HG03575 (cell line): ENCODE data around the gene ERCC8.
"Not testable (repeated sequence)": the region's sequence is repeated elsewhere in the genome, so short reads cannot be mapped to it uniquely, and the experiment has no call there.

Experiments used
- ATAC-seq: cut with Tn5 transposase; IDR thresholded peaks from one replicate; pipeline ENCODE4 v1.9.1; 2021; ENCODE audit not compliant: unreplicated experiment, insufficient number of reproducible peaks, low FRiP score; ENCODE audit errors: extremely low read depth

Gene ERCC8, protein sequence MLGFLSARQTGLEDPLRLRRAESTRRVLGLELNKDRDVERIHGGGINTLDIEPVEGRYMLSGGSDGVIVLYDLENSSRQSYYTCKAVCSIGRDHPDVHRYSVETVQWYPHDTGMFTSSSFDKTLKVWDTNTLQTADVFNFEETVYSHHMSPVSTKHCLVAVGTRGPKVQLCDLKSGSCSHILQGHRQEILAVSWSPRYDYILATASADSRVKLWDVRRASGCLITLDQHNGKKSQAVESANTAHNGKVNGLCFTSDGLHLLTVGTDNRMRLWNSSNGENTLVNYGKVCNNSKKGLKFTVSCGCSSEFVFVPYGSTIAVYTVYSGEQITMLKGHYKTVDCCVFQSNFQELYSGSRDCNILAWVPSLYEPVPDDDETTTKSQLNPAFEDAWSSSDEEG

DNA sequence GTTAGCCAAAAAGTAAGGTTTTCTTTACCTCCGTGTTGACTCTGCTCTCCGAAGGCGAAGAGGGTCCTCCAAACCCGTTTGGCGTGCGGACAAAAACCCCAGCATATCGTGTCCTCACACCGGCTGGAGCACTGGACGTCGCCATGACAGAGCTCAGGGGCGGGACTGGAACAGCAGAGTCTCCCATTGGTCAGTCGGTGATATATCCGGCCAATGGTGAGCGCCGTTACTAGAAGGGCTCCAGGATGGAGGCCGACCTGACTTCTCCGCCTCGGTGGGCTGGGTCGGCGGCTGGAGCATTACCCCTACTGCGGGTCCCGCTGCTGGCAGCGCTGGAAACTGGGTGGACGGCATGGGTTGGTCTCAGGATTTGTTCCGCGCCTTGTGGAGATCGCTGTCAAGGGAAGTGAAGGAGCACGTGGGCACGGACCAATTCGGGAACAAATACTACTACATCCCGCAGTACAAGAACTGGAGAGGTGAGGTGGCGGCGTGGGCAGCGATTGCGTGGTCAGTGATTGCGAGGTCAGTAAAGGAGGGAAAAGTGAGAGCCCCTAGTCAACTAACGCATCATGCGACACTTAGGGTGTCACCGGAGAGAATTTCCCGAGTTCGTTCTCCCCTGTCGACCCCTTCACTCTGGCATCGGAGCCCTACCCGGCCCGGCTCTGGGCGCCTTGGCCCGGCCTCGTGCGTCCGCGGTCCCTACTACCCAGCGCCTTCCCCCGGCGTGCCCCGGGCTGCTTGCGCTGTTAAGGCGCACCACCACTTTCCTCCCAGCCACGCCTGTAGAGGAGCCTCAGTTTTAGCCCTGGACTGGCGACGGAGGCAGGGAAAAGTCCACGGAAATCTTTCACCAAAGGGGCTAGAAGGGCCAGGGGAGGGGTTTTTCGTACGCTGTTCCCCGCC lies at the start of gene ERCC8, which contains the start of gene NDUFAF2:
Gene ERCC8 (minus strand): TSS at position 167 of the 909 bp plus-strand sequence. CDS start 62 bp downstream, at position 105.
Gene NDUFAF2 (plus strand): TSS at position 302 of the 909 bp plus-strand sequence. CDS start 51 bp downstream, at position 353.
- ATAC-seq = peak; percentile 98

DNA sequence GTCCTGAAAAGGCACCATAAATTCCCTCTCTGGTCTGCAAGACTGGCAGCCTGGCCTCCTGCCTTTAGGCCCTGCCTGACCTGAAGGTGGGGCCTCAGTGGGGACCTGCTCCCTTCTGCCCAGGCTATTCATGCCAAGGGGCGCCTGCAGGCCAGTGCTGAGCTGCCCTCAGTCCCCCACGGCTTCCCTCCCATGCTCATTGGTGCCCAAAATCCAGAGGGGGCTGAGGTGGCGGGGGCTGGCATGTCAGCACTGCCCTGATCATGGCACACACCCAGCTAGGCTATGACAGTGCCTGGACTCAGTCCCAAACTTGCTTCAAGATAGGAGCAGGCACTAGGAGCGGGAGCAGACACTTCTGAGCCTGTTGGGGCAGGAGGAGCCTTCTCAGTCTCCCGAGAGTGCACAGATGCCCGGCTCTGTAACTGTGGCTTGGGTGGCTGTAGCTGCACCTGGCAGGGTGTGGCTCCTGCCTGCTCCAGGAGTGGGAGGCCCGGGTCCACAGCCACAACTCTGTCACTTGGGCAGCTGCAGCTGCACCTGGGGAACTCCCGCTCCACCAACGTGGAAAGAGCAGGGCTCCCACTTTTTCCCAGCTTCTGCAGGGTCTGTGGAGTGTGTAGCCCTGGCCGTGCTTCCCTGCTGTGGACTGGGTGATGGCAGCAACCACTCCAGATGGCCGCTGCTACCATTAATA lies 49.2 kb upstream of the ERCC8 start:
- ATAC-seq = no peak

DNA sequence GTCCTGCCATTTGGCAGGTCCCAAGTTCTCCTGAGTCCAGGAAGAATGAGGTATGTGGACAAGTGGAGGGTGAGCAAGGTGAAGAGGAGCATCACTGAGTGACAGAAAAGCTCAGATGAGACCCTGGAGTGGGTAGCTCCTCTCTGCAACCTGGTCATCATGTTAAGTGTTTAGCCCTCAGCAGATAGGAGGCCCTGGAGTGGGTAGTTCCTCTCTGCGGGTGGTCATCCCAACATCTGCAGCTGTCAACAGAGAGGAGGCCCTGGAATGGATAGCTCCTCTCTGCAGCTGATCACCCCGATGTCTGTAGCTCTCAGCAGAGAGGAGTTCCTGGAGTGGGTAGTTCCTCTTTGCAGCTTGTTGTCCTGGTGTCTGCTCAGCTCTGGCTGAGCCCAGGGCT lies 48.6 kb upstream of the ERCC8 start:
- ATAC-seq = no peak

DNA sequence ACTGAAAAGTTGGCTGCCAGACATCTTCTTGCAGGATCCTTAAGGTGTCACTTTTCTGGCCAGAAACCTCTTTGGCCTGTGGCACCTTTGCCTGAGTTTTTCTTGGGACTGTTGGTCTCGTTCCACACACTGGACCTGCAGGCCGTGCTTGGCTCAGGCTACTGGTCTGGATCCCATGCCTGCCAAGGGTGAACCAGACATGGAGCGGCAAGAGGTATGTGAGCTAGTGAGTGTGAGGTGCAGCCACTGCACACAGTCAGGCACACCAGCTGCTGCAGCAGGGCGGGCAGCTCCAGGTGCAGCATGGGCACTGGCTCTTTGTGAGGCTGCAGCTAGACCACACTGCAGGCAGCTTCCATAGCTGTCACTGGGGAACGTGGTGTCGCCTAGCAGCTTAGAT lies 48.0 kb upstream of the ERCC8 start:
- no peak for ATAC-seq

DNA sequence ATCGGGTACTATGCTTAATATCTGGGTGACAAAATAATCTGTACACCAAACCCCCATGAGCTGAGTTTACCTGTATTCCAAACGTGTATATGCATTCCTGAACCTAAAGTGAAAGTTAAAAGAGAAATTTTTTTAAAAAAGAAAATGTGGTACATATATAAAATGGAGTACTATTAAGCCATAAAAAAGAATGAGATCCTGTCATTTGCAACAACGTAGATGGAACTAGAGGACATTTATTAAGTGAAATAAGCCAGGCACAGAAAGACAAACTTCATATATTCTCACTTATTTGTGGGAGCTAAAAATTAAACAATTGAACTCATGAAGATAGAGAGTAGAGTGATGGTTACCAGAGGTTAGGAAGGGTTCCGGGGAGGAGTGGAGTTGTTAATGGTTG lies 44.9 kb upstream of the ERCC8 start:
- no peak for ATAC-seq

DNA sequence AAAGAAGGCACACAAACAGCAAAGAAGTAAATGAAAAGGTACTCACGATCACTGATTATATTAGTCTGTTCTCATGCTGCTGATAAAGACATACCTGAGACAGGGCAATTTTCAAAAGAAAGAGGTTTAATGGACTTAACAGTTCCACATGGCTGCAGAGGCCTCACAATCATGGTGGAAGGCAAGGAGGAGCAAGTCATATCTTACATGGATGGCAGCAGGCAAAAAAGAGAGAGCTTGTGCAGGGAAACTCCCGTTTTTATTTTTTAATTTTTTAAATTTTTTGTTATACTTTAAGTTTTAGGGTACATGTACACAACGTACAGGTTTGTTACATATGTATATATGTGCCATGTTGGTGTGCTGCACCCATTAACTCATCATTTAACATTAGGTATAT lies 37.3 kb upstream of the ERCC8 start:
- not testable (repeated sequence) for ATAC-seq

DNA sequence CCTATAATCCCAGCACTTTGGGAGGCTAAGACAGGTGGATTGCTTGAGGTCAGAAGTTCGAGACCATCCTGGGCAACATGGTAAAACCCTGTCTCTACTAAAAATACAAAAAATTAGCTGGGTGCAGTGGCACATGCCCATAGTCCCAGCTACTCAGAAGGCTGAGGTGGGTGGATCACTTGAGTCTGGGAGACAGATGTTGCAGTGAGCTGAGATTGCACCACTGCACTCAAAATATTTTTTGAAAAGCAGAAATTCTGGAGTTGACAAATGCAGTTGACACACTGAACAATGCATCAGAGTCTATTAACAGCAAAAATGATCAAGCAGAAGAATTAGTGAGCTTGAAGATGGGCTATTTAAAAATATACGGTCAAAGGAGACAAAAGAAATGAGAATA lies 35.6 kb upstream of the ERCC8 start:
- no peak for ATAC-seq

DNA sequence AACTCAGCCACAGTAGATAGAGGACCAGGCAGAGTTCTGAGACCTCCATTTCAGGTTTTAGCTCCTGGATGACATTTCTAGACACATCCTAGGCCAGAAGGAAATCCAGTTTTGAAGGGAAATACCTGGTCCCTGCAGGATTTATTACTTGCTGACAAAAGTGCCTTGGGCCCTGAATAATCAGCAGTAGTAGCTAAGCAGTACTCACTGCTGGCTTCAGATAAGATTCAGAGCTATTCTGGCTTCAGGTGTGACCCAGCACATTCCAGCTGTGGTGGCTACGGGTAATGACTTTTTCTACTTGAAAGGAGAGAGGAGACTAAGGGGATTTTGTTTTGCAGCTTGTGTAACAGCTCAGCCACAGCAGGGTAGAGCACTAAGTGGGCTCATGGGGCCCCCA lies 34.1 kb upstream of the ERCC8 start:
- ATAC-seq = no peak

DNA sequence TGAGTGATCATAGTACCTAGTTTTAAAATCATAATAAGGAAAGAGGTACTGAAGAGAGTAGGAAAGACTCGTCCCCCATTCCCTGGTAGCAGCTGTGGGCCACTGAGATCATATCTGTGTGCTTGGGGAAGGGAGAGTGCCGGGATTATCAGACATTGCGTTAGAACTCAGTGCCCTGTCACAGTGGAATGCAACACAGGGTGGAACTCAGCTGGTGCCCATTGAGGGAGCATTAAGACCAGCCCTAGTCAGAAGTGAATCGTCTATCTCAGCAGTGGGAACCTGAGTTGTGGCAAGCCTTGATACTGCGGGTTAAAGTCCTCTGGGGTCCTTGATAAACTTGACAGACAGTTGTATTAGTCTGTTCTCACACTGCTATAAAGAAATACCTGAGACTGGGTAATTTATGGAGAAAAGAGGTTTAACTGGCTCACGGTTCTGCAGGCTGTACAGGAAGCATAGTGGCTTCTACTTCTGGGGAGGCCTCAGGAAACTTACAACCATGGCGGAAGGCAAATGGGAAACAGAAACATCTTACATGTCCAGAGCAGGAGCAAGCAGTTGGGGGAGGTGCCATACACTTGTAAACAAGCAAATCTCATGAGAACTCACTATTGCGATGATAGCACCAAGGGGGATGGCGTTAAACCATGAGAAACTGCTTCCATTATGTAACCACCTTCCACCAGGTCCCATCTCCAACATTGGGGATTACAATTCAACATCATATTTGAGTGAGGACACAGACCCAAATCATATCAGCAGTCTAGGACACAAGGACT lies 33.3 kb upstream of the ERCC8 start:
- ATAC-seq = no peak

DNA sequence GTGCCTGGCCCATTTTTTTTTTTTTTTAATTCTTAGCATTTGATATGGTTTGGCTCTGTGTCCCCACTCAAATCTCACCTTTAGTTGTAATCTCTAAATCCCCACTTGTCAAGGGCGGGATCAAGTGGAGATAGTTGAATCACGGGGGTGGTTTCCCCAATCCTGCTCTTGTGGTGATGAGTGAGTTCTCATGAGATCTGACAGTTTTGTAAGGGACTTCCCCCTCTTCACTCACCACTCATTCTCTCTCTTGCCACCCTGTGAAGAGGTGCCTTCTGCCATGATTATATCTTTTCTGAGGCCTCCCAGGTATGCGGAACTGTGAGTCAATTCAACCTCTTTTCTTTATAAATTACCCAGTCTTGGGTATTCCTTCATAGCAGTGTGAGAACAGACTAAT lies 27.4 kb upstream of the ERCC8 start:
- ATAC-seq = no peak

DNA sequence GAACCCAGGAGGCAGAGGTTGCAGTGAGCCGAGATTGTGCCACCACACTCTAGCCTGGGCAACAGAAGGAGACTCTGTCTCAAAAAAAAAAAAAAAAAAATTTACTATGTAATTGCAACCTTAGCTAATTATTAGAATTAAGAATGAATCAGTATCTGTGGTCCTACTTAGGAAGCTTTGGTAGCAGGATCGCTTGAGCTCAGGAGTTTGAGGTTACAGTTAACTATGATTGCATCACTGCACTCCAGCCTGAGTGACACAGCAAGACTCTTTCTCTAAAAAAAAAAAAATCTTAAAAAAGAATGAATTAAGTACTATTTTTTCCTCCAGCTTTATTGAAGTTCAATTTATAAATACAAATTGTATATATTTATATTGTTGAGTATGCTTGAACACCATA lies 16.8 kb upstream of the ERCC8 start:
- no peak for ATAC-seq

DNA sequence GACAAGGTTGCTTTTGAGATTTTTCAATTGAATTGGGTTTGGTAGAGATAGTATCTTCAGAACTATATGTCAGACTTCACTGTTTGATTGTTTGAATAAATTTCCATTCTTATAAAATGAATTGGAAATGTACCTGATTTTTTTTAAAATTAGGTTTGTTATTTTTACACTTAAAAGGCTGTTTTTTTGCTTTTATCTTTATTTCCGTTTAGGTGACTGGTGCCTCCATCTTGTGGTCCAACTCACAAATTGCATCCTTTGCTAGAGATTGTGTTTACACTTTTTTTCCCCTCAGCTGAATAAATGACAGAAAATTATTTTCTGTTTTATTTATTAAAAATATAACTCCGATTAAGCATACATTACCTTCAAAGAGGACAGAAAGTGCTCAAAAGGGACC lies 15.7 kb upstream of the ERCC8 start:
- no peak for ATAC-seq

DNA sequence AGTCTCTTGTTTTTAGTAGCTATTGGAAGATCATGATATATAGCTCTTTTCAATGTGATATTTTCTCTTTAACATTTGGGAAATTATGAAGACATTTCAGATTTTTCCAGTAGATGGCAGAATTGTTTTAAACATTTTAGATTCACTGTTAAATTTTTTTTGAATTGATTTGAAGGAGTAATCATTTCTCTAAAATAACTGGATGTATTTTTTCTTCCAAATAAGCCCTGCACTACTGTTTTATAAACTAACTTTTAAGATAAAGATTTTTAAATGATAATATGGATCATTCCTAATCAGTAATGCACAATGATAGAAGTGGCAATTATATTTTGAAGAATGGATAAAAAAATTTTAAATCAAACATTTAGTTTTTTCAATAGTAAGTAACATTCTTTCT lies 14.3 kb upstream of the ERCC8 start:
- no peak for ATAC-seq

DNA sequence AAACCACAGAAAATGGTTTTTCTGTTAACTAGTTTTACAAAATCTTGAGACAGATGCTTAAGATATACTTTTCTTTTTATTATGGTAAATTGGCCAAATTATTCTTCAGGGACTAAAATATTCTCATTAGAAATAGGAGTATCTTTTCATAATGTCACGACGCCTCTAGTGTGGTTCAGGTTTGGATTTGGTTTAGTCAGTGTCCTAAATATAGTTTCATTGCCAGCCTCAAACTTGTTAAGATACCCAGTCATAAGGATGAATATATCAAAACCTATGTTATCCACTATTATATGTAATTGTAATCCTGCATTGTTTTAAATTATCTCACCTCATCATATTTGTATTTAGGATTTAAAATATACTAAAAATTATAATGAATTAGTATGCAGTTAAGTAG lies 13.8 kb upstream of the ERCC8 start:
- no peak for ATAC-seq

DNA sequence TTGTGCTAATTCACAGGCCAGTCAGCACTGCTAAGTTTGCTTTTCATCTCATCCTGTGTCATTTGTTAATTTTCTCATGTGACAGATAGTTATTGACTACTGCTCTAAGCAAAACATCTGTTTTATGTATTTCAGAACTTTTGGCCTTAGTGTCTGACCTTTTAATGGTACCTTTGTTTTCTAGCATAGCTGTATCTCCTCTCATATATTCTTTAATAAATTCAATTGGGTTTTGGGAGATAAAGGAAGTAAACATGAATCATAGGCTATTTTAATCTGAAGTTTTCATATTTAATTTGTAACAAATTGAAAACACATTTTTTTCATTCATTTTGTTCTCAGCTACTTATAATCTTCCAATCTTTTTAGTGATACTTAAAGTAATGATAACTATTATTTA lies 13.2 kb upstream of the ERCC8 start:
- no peak for ATAC-seq

DNA sequence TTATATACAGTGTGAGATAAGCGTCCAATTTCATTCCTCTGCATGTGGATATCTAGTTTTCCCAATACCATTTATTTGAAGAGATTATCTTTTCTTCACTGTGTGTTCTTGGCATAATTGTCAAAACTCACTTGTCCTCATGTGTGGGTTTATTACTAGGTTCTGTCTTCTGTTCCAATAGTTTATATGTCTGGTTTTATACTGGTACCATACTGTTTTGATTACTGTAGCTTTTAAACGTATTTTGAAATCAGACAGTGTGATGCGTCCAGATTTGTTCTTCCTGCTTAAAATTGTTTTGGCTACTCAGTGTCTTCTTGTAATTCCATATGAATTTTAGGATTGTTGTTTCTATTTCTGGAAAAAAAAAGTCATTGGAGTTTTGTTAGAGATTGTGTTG lies 10.4 kb upstream of the ERCC8 start:
- ATAC-seq = no peak

DNA sequence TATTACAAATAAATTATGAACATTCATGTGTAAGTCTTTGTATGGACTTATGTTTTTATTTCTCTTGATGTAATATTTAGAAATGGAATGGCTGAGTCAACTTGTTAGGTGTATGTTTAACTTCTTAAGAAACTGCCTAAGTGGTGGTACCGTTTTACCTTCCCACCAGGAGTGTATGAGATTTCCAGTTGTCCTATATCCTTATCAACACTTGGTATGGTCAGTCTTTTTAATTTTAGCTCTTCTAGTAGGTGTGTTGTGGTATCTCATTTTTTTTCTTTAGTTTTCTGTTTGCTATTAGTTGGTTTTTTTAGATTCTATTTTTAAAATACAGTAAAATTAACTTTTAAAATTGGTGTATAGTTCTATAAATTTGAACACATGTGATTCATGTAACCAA lies 3.9 kb upstream of the ERCC8 start:
- ATAC-seq = no peak

DNA sequence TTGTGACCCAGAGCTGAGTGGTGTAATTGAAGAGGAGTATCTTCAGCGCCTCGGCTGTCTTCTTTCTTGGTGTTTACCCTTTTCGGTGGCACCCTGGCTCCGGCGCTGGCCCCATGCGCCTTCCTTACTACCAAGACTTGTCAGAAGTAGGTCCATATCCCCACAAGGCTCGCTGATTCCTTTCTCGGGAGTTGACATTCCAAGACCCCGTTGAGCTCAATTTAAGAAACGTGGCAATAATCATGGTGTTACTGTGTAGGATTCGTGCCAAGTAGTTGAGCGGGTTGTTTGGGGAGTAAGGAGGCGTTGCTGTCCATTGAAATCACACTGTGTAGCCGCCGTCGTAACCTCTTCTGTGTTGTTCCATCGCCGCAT lies 930 bp upstream of the ERCC8 start:
- no peak for ATAC-seq

DNA sequence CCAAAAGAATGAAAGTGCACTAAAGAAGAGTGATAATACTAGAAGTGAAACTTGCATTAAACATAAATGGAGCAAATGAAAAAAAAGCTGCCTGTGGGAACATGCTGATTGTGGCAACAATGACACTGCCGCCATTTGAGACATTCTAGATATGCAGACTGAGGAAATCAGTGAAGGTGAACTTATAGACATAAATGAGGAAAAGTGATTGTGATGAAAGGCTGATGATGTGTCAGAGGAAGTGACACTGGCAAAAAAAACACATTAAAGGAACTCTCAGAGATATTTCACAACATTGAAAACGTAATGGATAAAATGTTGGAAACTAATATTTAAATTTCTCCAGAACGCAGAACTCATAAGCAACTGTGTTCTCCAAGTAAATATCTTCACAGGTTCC lies 1.2 kb downstream of the ERCC8 start:
- no peak for ATAC-seq
